Hematopoietic multipotent progenitor cell treated with erythropoietin and hydrocortisone succinate and interleukin-3 and kit ligand, for 4 days (in vitro differentiated cells): Measurements from ENCODE around the gene LYRM2.

Experiments used
- DNase-seq: peaks from one replicate; pipeline ENCODE4 v3.0.0-alpha.2; 2015

Gene LYRM2

GRCh38 chr6:89553431-89553830, 85.1 kb downstream of the LYRM2 start:
- DNase-seq: no peak

- DNase-seq: no peak
These were observed 91.3 kb downstream of the LYRM2 start for GRCh38 chr6:89547281-89547680.

- no peak for DNase-seq
These were observed 95.7 kb downstream of the LYRM2 start for GRCh38 chr6:89542866-89543265.

GRCh38 chr6:89542081-89542857, 96.3 kb downstream of the LYRM2 start:
- no peak for DNase-seq

GRCh38 chr6:89539779-89540178, 98.8 kb downstream of the LYRM2 start:
- no peak for DNase-seq

- no peak for DNase-seq
These were observed 102.3 kb downstream of the LYRM2 start for GRCh38 chr6:89536231-89536630.

- DNase-seq: no peak
These were observed 107.6 kb downstream of the LYRM2 start for GRCh38 chr6:89530982-89531381.

- DNase-seq: no peak
These were observed 109.7 kb downstream of the LYRM2 start for GRCh38 chr6:89528866-89529265.

- peak; percentile 15 for DNase-seq
These were observed 110.9 kb downstream of the LYRM2 start for GRCh38 chr6:89527634-89528033.

GRCh38 chr6:89526563-89526869, 112.0 kb downstream of the LYRM2 start:
- DNase-seq: no peak

GRCh38 chr6:89525786-89526562, 112.6 kb downstream of the LYRM2 start:
- no peak for DNase-seq

- DNase-seq: no peak
These were observed 115.8 kb downstream of the LYRM2 start for GRCh38 chr6:89522778-89523177.

GRCh38 chr6:89520736-89521135, 117.8 kb downstream of the LYRM2 start:
- DNase-seq: no peak

GRCh38 chr6:89518352-89519055, 120.0 kb downstream of the LYRM2 start:
- no peak for DNase-seq
